Astrocyte of the cerebellum (primary cell): ENCODE data around the gene GPD2.
"Not testable (repeated sequence)": the region's sequence is repeated elsewhere in the genome, so short reads cannot be mapped to it uniquely, and the experiment has no call there.

ENCODE experiments used
- DNase-seq: peaks from one replicate; pipeline ENCODE4 v3.0.0-alpha.2; 2011; ENCODE audit warnings: low read depth
- H3K4me3 ChIP-seq: 2 replicates; pipeline ENCODE4 v1.5.1; 2011; ENCODE audit warnings: mild to moderate bottlenecking, low read depth, low read length, moderate library complexity
- in situ Hi-C: cut with HindIII; loops from 2 replicates; pipeline ENCODE4 v1.10.0; 2017; ENCODE audit warnings: low sequenced_read_pairs
- TF ChIP-seq, protein P1 (sequence below): IDR thresholded peaks from 2 replicates; pipeline ENCODE4 v1.5.1; 2012; ENCODE audit warnings: low read length, low read depth, moderate library complexity, mild to moderate bottlenecking; ENCODE audit errors: missing control alignments

GPD2 gene

DNA sequence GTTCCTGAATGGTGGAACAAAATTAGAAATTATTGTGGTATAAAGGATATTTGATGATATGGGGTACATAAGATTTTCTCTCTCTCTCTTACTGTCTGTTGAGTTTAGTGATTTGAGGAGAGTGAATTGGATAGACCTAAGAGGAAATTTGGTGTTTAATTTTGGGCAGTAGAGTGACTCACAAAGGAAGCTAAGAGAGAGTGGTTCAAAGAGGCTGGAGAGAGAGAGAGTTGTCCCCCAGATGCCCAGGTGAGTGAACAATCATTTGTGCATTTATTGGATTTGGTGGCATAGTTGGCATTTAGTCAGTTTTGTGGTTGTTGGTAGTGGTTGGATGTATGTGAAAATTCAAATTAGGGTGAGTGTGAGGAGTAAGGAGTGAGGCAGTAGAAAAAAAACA is 56.8 kb downstream of the GPD2 start:
- H3K4me3 ChIP-seq, result no peak overlapping the region
- DNase-seq, result no peak
- TF ChIP-seq, protein P1, sequence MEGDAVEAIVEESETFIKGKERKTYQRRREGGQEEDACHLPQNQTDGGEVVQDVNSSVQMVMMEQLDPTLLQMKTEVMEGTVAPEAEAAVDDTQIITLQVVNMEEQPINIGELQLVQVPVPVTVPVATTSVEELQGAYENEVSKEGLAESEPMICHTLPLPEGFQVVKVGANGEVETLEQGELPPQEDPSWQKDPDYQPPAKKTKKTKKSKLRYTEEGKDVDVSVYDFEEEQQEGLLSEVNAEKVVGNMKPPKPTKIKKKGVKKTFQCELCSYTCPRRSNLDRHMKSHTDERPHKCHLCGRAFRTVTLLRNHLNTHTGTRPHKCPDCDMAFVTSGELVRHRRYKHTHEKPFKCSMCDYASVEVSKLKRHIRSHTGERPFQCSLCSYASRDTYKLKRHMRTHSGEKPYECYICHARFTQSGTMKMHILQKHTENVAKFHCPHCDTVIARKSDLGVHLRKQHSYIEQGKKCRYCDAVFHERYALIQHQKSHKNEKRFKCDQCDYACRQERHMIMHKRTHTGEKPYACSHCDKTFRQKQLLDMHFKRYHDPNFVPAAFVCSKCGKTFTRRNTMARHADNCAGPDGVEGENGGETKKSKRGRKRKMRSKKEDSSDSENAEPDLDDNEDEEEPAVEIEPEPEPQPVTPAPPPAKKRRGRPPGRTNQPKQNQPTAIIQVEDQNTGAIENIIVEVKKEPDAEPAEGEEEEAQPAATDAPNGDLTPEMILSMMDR, result no peak
- in situ Hi-C loops, result no loop called here

DNA sequence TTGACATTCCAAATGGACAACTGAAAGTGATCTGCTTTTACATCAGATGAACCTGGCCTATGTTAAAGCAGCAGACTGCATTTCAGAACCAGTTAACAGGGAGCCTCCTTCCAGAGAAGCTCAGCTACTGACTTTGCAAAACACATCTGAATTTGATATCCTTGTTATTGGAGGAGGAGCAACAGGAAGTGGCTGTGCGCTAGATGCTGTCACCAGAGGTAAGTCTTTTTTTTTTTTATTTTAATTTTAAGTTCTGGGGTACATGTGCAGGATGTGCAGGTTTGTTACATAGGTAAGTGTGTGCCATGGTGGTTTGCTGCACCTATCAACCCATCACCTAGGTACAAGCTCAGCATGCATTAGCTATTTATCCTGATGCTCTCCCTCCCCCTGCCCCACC is 59.8 kb downstream of the GPD2 start:
- H3K4me3 ChIP-seq, DNase-seq, in situ Hi-C loops: not testable (repeated sequence)

DNA sequence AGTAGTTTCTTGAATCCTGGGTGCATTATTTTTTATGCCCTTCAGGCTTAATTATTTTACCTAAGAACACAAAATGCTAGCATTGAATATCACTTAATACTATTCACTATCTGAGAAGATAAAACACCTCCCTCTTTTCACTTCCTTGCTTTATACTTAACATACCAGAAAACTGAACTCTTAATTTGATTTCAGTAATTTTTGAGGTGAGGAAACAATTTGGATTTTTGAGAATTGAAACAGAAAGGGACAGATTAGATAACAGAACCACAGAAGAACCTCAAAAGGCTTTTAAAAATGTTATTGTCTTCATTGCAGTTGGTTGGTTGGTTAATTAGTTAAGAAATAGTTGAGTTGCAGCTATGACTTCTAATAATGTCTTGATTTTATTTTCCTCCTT is 69.5 kb downstream of the GPD2 start:
- TF ChIP-seq, protein P1, result no peak
- in situ Hi-C loops, result no loop called here
- DNase-seq, result no peak
- H3K4me3 ChIP-seq, result no peak overlapping the region

DNA sequence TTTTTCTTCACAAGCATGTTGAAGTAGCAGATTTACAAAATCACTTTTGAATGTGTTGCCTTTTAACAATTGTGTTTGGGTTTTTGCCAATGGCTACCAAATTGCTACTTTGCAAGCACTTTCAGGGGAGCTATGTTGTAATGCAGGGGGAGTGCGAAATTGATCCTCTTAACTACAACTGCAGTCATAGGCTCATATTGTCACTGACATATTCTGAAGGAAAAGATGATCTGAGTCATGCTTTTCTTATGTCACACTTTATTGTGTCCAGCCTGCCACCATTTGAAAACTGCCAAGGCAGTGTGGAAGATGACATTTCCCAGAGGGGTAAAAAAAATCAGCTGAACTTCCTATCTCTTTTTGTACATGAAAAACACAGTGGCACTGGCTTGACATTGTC is 74.9 kb downstream of the GPD2 start:
- TF ChIP-seq, protein P1, result no peak
- in situ Hi-C loops, result no loop called here
- no peak for DNase-seq
- no peak overlapping the region for H3K4me3 ChIP-seq

DNA sequence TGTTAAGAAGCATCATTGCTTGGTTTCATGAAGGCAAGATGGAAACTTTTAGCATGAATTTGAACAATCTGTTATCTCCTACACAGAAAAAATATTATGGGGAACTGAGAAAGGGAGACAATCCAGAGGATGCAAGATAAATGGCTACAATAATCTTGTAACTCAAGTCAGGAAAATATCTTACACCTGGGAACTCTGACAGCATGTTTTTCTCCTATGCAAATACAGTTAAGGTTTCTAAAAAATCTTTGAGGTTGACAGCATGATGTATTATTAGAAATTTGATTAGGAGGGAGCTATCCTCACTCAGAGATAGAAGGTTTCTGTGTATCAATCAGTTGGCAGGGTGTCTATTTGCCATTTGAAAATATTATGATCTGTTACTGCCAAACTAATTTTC is 75.6 kb downstream of the GPD2 start:
- in situ Hi-C loops, result no loop called here

DNA sequence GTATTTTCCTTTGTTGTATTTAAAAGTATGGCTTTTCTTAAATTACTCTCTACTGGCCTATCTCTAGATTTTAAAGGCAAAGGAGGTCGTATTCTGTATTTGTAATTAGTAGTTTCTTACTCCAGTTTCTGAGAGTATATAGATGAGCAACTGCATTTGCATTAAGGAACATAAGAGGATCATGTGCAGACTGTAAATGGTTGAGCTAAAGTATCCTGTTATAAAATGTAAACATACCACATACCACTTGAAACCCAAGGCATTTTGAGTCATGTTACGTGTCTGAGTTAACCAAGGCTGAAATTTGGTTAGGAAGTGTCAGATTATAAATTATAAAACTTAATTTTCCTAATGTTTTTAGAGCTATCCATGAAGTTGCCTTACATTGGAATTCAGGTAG is 76.3 kb downstream of the GPD2 start:
- in situ Hi-C loops, result no loop called here
- no peak for DNase-seq

More for the DNA sequence above, 75.6 kb downstream of the GPD2 start:
- DNase-seq, result no peak
- TF ChIP-seq, protein P1, result no peak
- H3K4me3 ChIP-seq, result no peak overlapping the region

DNA sequence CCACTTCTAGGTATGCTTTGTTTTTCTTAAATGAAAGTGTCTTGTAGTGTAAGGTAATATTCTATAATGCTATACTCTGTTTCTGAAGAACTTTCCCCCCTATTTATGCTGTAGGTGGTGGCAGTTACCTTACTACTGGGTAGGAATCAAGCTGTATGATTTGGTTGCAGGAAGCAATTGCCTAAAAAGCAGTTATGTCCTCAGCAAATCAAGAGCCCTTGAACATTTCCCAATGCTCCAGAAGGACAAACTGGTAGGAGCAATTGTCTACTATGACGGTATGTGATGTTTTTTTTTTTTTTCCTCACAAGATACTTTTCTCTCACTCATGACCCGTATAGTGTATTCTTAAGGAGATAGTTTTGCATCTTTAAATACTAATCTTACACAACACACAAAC is 77.0 kb downstream of the GPD2 start:
- no peak for DNase-seq
- TF ChIP-seq, protein P1, result no peak
- in situ Hi-C loops, result no loop called here
- no peak overlapping the region for H3K4me3 ChIP-seq

More for the DNA sequence above, 76.3 kb downstream of the GPD2 start:
- TF ChIP-seq, protein P1, result no peak
- H3K4me3 ChIP-seq, result no peak overlapping the region
